Suprapubic skin (tissue), 4 donors: Measurements from ENCODE around the gene ING3.

ENCODE experiments used
- CTCF ChIP-seq, 2 donors: fragments of 200-600 bp in 1 of 2; fragments of 450-650 bp in 1 of 2; sonication (generic) in 1 of 2; IDR thresholded peaks; one replicate each; pipeline ENCODE4 v1.5.1; 2016 to 2019; ENCODE audit warnings: antibody characterized with exemption in 2 of 2, mild to moderate bottlenecking in 1 of 2, moderate library complexity in 1 of 2
- EP300 ChIP-seq: sonication (generic); formaldehyde crosslinking; IDR thresholded peaks from one replicate; pipeline ENCODE4 v1.6.1; 2017; ENCODE audit warnings: antibody characterized with exemption
- POLR2AphosphoS5 ChIP-seq, 3 donors: sonication (generic); formaldehyde crosslinking; IDR thresholded peaks; one replicate each; pipeline ENCODE4 v1.6.1; 2017; ENCODE audit warnings: antibody characterized with exemption in 3 of 3

GRCh38 chr7:120979765-120980499 lies 29.4 kb downstream of the ING3 start:
- TF ChIP-seq CTCF (IDR thresholded peaks at IDR 0.05): no peak
- TF ChIP-seq EP300: no peak
- no peak for TF ChIP-seq POLR2AphosphoS5 (IDR thresholded peaks at IDR 0.05)
